ENCODE results near the gene GALNT10. TPM values are rescaled to one million over a fixed set of nuclear protein-coding genes. Genes with fewer than 3 reads are reported as not detected.

GALNT10 gene
- total and polyA plus RNA-seq, 10 donors, result 7.6 to 50.2 (median 43.5) TPM

GRCh38 chr5:154159343-154159742 lies 31.2 kb upstream of the GALNT10 start:
- peaks cover 0 to 19% (median 0%) of the 10 kb centered on the region in 7 donors for H3K27me3 ChIP-seq (replicated peaks in 1 of 7)
- no peaks in the 10 kb centered on the region for H3K36me3 ChIP-seq
- no peaks in the 10 kb centered on the region for H3K4me1 ChIP-seq
- intact Hi-C loops (cut with DNase I; ENCODE audit: low total_unique reads), result no loop called here
- no peak overlapping the region for H3K27ac ChIP-seq
- DNase-seq, result no peak
- H3K9me3 ChIP-seq, result no peaks in the 10 kb centered on the region
- TF ChIP-seq POLR2A (IDR thresholded peaks at IDR 0.05), result no peak
- no peak overlapping the region for H3K4me3 ChIP-seq

GRCh38 chr5:154162539-154163151 lies 27.9 kb upstream of the GALNT10 start:
- peaks cover 0 to 34% (median 0%) of the 10 kb centered on the region in 7 donors for H3K27me3 ChIP-seq (replicated peaks in 1 of 7)
- no peak overlapping the region for H3K4me3 ChIP-seq
- WGBS, 5 donors, result 62 to 68% (median 66%) methylated on average over 6 of the region's 6 CpGs
- H3K27ac ChIP-seq, result no peak overlapping the region
- no peak for TF ChIP-seq POLR2AphosphoS5 (IDR thresholded peaks at IDR 0.05)
- TF ChIP-seq, protein P1, sequence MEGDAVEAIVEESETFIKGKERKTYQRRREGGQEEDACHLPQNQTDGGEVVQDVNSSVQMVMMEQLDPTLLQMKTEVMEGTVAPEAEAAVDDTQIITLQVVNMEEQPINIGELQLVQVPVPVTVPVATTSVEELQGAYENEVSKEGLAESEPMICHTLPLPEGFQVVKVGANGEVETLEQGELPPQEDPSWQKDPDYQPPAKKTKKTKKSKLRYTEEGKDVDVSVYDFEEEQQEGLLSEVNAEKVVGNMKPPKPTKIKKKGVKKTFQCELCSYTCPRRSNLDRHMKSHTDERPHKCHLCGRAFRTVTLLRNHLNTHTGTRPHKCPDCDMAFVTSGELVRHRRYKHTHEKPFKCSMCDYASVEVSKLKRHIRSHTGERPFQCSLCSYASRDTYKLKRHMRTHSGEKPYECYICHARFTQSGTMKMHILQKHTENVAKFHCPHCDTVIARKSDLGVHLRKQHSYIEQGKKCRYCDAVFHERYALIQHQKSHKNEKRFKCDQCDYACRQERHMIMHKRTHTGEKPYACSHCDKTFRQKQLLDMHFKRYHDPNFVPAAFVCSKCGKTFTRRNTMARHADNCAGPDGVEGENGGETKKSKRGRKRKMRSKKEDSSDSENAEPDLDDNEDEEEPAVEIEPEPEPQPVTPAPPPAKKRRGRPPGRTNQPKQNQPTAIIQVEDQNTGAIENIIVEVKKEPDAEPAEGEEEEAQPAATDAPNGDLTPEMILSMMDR (IDR thresholded peaks at IDR 0.05 in 8 of 11, conservative IDR thresholded peaks at IDR 0.05 in 3 of 11), result no peak
- no peak for TF ChIP-seq POLR2A (IDR thresholded peaks at IDR 0.05)
- no peak for DNase-seq
- no peaks in the 10 kb centered on the region for H3K36me3 ChIP-seq
- intact Hi-C loops (cut with DNase I; ENCODE audit: low total_unique reads), result no loop called here
- no peaks in the 10 kb centered on the region for H3K9me3 ChIP-seq
- no peaks in the 10 kb centered on the region for H3K4me1 ChIP-seq

DNA sequence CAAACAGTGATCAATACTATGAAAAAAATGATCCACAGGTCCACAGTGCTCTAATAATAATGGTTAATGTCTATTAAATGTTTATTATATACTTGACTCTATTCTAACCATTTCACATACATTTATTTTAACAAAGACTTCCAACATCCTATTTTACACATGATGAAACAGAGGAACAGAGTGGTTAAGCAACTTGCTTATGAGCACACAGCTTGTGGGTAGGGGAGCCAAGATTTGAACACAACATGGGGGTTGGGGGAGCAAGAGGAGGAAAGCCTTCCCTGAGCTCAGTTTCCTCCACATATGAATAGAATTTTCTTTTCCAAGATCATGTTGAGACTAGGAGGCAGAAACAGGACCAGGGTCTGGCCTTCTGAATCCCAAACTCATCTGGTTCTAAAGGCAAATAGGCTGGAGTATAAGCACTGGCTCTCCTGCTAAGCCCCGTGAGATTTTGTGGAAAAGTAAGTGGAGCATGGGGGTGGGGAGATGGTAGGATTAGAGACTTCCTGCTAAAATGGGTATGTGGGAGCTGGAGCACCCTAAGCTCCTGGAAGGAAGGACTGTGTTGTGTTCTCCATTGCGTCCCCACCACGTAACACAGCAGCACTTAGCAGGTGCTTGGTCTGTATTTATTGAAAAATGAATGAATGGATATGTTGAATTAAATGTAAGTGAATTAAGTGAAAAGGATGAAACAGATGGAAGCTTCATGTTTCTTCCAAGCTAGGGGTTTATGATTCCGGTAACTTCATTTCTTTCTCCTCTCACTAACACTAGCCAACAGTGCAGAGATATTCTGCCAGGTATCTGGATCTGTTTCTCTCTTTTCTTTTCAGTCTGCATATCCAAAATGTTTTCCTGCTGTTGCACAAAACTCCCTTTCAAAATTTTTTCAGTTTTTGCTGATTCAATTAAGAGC lies 26.9 kb upstream of the GALNT10 start:
- TF ChIP-seq POLR2A (IDR thresholded peaks at IDR 0.05), result no peak
- TF ChIP-seq, protein P1 (IDR thresholded peaks at IDR 0.05 in 8 of 11, conservative IDR thresholded peaks at IDR 0.05 in 3 of 11), result no peak
- no peak for DNase-seq
- intact Hi-C loops (cut with DNase I; ENCODE audit: low total_unique reads), result no loop called here
- WGBS, 5 donors, result 77 to 83% (median 79%) methylated on average over 4 of the region's 4 CpGs
- Histone ChIP-seq H3K36me3 (no peaks in the 10 kb centered on the region), H3K27me3 (replicated peaks in 1 of 7) (peaks cover 0 to 34% (median 0%) of the 10 kb centered on the region in 7 donors), H3K4me1 (no peaks in the 10 kb centered on the region), H3K27ac (no peak overlapping the region), H3K9me3 (no peaks in the 10 kb centered on the region), H3K4me3 (no peak overlapping the region)

DNA sequence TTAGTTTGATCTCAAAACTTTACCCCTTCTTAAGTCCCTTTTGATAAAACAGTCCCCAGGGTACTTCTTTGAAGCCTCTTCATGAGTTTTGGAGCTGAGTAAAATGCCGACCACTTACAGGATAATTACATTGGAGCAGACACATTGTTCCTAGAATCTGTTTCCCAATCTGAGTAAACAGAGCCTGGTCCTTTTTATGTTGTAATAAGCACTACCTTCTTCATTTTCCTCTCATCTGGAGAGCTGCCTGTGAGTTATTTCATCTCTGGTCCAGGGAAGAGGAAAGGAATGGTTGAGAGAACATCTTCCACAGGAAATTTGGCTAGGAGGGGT lies 26.3 kb upstream of the GALNT10 start:
- no peak overlapping the region for H3K27ac ChIP-seq
- H3K9me3 ChIP-seq, result no peaks in the 10 kb centered on the region
- intact Hi-C loops (cut with DNase I; ENCODE audit: low total_unique reads), result no loop called here
- no peak for DNase-seq
- H3K27me3 ChIP-seq (replicated peaks in 1 of 7), result peaks cover 0 to 34% (median 0%) of the 10 kb centered on the region in 7 donors
- no peaks in the 10 kb centered on the region for H3K4me1 ChIP-seq
- no peak overlapping the region for H3K4me3 ChIP-seq
- 39 to 66% (median 50%) methylated on average over 1 of the region's 1 CpG for WGBS, 5 donors
- TF ChIP-seq POLR2A (IDR thresholded peaks at IDR 0.05) (no peak), POLR2AphosphoS5 (IDR thresholded peaks at IDR 0.05) (no peak)
- TF ChIP-seq, protein P1 (IDR thresholded peaks at IDR 0.05 in 8 of 11, conservative IDR thresholded peaks at IDR 0.05 in 3 of 11), result no peak
- no peaks in the 10 kb centered on the region for H3K36me3 ChIP-seq

Data from spleen (tissue), 11 donors.